Right lobe of liver (tissue), 6 donors: ENCODE results near the gene ADARB1. TPM values are rescaled to one million over a fixed set of nuclear protein-coding genes. Genes with fewer than 3 reads are reported as not detected.
A peak's percentile ranks its signal among the peaks of the same experiment; 100 is the strongest.

Source experiments
- ATAC-seq, 4 donors: fragments of 200-7000 bp; cut with Tn5 transposase; one replicate each; pipeline ENCODE4 v1.9.1; 2020; ENCODE audit warnings: mild to moderate bottlenecking in 4 of 4, moderate library complexity in 4 of 4
- DNase-seq, 3 donors: peaks; one replicate each; pipeline ENCODE4 v3.0.0-alpha.2; 2020
- H3K27ac ChIP-seq, 3 donors: fragments of 200-600 bp; one replicate each; pipeline ENCODE4 v1.8.0; 2022
- H3K27me3 ChIP-seq, 2 donors: fragments of 200-600 bp; one replicate each; pipeline ENCODE4 v1.8.0; 2022
- H3K36me3 ChIP-seq, 4 donors: fragments of 200-600 bp; sonication (generic) in 1 of 4; one replicate each; pipeline versions ENCODE4 v1.5.1 to v1.8.0; 2017 to 2022; ENCODE audit warnings: control low read depth in 1 of 4
- H3K4me1 ChIP-seq, 4 donors: fragments of 200-600 bp; sonication (generic) in 1 of 4; one replicate each; pipeline versions ENCODE4 v1.5.1 to v1.8.0; 2017 to 2022; ENCODE audit warnings: control low read depth in 1 of 4
- H3K4me3 ChIP-seq, 3 donors: fragments of 200-600 bp; one replicate each; pipeline ENCODE4 v1.8.0; 2022
- H3K9me3 ChIP-seq, 4 donors: fragments of 200-600 bp; sonication (generic) in 1 of 4; one replicate each; pipeline versions ENCODE4 v1.5.1 to v1.8.0; 2017 to 2022; ENCODE audit warnings: control low read depth in 1 of 4
- POLR2A ChIP-seq: fragments of 450-650 bp; IDR thresholded peaks from one replicate; pipeline ENCODE4 v1.6.1; 2017; ENCODE audit warnings: antibody characterized with exemption, mild to moderate bottlenecking
- WGBS: methylation state at CpG from one replicate; pipeline ENCODE4 v1.1.6; 2018; ENCODE audit warnings: low coverage, low lambda C conversion rate; ENCODE audit not compliant: insufficient coverage; ENCODE audit errors: missing lambda C conversion rate; 5-methylcytosine and 5-hydroxymethylcytosine counted together
- intact Hi-C, 2 donors: fragments of 100-400 bp; cut with DNase I; formaldehyde crosslinking; loops; one replicate each; pipeline versions ENCODE4 v1.11.2 to v1.14.1; 2022
- total RNA-seq, 6 experiments: library from RNA; depleted of rRNA in 2 of 6; stranded (reverse); fragments of >200 nt in 2 of 6; fragmentation: NEBNext Ultra II Directional in 3 of 6; extraction: Animal tissue kit (Norgen Biotek cat#: 25700) in 3 of 6; gene quantifications; one replicate each; pipeline versions ENCODE4 v1.1.0 to v1.2.4, GENCODE V29; 2016 to 2023
- TF ChIP-seq, protein P1 (sequence below), 4 donors: fragments of 200-600 bp in 3 of 4; fragments of 450-650 bp in 1 of 4; IDR thresholded peaks; one replicate each; pipeline versions ENCODE4 v1.5.1 to v1.8.0; 2016 to 2022; ENCODE audit warnings: antibody characterized with exemption in 4 of 4, mild to moderate bottlenecking in 2 of 4
- donor health status: DM: no; HTN: yes; CAD: no.
- donor health status: DM: no; HTN: no; CAD: no.
- donor health status: DM: no; HTN: no; CAD: no.
- donor health status: DM: no; HTN: yes; CAD: no.
- donor health status: DM: no; HTN: yes; CAD: no.

Gene ADARB1
- total RNA-seq, 6 experiments from 2014 or later, result 4.7 to 9.9 (median 8.6) TPM

DNA sequence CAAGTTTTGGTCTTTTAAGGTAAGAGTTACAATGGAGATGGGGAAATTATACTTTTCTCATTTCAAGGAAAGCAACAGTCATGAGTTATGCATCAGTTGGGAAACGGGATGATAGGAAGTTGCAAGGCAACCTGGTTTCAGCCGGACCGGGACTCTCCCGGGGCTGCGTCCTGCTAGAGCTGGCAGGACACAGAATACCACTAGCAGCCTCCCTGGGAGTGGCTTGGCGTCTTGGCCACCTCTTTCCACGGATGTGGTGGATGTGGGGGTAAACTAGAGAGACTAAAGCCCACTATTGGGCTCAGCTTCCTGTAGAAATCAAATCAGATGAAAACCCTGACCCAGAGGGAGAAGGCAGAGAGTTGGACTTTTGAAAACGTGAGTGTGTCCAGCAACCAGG lies 71.9 kb downstream of the ADARB1 start:
- TF ChIP-seq, protein P1, sequence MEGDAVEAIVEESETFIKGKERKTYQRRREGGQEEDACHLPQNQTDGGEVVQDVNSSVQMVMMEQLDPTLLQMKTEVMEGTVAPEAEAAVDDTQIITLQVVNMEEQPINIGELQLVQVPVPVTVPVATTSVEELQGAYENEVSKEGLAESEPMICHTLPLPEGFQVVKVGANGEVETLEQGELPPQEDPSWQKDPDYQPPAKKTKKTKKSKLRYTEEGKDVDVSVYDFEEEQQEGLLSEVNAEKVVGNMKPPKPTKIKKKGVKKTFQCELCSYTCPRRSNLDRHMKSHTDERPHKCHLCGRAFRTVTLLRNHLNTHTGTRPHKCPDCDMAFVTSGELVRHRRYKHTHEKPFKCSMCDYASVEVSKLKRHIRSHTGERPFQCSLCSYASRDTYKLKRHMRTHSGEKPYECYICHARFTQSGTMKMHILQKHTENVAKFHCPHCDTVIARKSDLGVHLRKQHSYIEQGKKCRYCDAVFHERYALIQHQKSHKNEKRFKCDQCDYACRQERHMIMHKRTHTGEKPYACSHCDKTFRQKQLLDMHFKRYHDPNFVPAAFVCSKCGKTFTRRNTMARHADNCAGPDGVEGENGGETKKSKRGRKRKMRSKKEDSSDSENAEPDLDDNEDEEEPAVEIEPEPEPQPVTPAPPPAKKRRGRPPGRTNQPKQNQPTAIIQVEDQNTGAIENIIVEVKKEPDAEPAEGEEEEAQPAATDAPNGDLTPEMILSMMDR (IDR thresholded peaks at IDR 0.05), result no peak
- no peak for TF ChIP-seq POLR2A
- H3K27ac ChIP-seq, result no peak overlapping the region
- intact Hi-C loops, result loop anchor here (10.0 kb wide), 2 partner anchors 118 to 278 kb away; no protein-coding TSS in a partner anchor
- DNase-seq (no peak), ATAC-seq (no peak)
- no peaks in the 10 kb centered on the region for H3K36me3 ChIP-seq
- no peak overlapping the region for H3K4me3 ChIP-seq
- no peaks in the 10 kb centered on the region for H3K9me3 ChIP-seq
- WGBS, result 72% methylated on average over 5 of the region's 8 CpGs
- H3K27me3 ChIP-seq, result no peaks in the 10 kb centered on the region
- H3K4me1 ChIP-seq, result peaks cover 0 to 4% (median 0%) of the 10 kb centered on the region in 4 donors

DNA sequence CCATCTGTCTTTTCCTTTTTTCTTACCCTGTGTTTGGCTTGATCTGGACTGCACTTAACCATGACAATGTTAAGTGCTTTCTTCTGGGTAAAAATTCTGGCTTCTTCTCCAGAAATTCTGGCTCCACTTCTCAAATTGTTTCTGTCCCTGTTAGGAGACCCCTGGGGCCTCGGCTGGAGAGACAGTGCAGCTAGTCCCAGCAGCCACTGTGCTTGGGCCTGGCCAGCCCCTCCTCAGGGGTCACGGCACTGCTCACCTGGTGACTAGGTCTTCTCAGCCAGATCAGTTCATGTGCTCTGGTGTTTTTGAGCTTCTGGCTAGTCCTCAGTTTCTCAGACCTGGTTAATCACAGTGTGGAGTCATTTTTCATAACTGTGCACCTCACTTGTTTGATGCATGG lies 72.4 kb downstream of the ADARB1 start:
- Histone ChIP-seq H3K4me3 (no peak overlapping the region), H3K9me3 (no peaks in the 10 kb centered on the region), H3K36me3 (no peaks in the 10 kb centered on the region), H3K4me1 (peaks cover 0 to 3% (median 0%) of the 10 kb centered on the region in 4 donors), H3K27me3 (no peaks in the 10 kb centered on the region), H3K27ac (no peak overlapping the region)
- WGBS, result 93% methylated on average over 2 of the region's 2 CpGs
- no peak for ATAC-seq
- intact Hi-C loops, result loop anchor here (10.0 kb wide), 2 partner anchors 118 to 278 kb away; no protein-coding TSS in a partner anchor
- TF ChIP-seq POLR2A, result no peak
- TF ChIP-seq, protein P1 (IDR thresholded peaks at IDR 0.05), result no peak
- DNase-seq, result peak in 1 of 3 donors; percentile 21

DNA sequence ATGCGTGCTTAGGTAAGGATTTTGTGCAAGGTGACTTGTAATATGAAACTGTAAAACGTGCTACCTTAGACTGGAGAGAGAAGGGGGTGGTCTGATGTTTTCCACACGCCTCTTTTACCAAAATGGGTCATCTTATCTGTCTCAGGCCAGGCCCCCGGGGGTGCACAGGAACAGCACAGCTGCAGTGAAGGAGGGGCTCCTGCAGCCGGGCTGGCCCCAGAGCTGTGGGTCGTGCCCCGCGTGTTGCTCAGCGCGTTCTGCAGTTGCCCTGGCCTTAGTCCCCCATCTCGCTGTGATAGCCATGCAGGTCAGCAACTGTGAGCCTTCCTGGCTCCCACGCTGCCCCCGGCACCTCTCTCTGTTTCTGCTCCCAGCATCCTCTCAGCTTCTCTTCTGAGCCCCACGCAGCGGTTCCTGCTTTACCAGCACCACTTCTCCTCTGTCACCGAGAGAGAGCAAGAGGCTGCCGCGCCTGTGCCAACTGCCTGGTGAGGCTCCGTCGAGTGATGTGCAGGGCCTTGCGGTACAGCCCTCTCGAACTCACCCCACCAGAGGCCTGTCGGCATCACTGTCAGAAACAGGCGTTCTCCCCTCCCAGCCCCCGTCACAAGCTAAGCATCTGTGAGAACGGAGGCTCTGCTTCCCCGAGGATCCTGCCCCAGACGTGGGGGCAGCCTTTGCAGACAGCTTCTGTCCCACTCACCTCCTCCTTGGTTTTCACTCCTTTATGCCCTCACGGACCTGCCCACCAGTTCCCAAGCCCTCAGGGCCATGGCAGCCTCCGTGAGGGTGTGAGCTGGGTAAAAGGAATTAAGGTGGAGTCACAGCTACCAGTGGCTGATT lies 73.3 kb downstream of the ADARB1 start:
- intact Hi-C loops, result loop anchor here (10.0 kb wide), 2 partner anchors 117 to 277 kb away; no protein-coding TSS in a partner anchor
- H3K4me1 ChIP-seq, result no peaks in the 10 kb centered on the region
- no peaks in the 10 kb centered on the region for H3K36me3 ChIP-seq
- H3K9me3 ChIP-seq, result no peaks in the 10 kb centered on the region
- TF ChIP-seq, protein P1 (IDR thresholded peaks at IDR 0.05), result no peak
- TF ChIP-seq POLR2A, result no peak
- no peak overlapping the region for H3K27ac ChIP-seq
- WGBS, result 83% methylated on average over 19 of the region's 30 CpGs
- H3K4me3 ChIP-seq, result no peak overlapping the region
- H3K27me3 ChIP-seq, result no peaks in the 10 kb centered on the region
- DNase-seq, result peak in 1 of 3 donors; percentile 37
- no peak for ATAC-seq

DNA sequence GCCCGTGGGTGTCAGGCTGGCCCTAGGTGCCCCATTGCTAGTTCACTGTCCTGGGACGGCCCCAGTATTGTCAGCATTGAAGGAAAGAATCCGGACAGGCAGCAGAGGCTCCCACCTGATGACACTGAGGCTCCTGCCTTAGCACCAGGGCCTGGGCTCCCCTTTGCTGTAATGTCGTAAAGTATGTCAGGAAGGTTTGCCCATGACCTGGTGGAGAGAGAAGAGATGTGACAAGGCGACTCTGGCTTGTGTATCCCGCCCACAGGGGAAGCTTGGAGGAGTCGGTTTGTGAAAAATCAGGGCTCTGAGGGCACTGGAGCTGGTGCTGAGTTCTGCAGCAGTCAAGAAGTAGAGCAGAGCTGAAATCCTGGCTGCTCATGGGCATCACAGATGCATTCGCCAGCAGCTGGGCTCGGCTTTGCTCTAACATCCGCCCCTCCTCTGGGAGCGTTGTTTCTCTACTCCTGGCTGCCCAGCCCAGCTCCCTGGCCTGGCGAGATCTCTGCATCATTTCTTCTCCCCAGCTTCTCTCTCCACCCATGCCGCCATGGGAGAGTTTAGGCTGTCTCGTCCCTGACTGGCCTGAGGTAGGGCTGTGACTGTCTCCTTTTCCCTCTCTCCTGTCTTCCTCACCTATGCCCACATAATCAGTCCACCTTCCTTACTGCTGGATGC lies 74.1 kb downstream of the ADARB1 start:
- H3K27ac ChIP-seq, result no peak overlapping the region
- 83% methylated on average over 7 of the region's 14 CpGs for WGBS
- H3K4me3 ChIP-seq, result no peak overlapping the region
- H3K9me3 ChIP-seq, result no peaks in the 10 kb centered on the region
- H3K27me3 ChIP-seq, result no peaks in the 10 kb centered on the region
- intact Hi-C loops, result loop anchor here (10.0 kb wide), 2 partner anchors 116 to 276 kb away; no protein-coding TSS in a partner anchor
- no peaks in the 10 kb centered on the region for H3K4me1 ChIP-seq
- DNase-seq (peak in 1 of 3 donors; percentile 35), ATAC-seq (no peak)
- H3K36me3 ChIP-seq, result no peaks in the 10 kb centered on the region
- TF ChIP-seq, protein P1 (IDR thresholded peaks at IDR 0.05), result no peak
- TF ChIP-seq POLR2A, result no peak
